NCI-H2107 (cell line): ENCODE measurements around the gene LRG1.
"Not testable (repeated sequence)": the region's sequence is repeated elsewhere in the genome, so short reads cannot be mapped to it uniquely, and the experiment has no call there.

Source experiments
- DNase-seq: peaks from one replicate; lab custom pipeline; 2025; lab: John Stamatoyannopoulos, UW

Gene LRG1

GRCh38 chr19:4575267-4576015 lies 35.6 kb upstream of the LRG1 start:
- no peak for DNase-seq

- no peak for DNase-seq
These were observed 33.8 kb upstream of the LRG1 start for GRCh38 chr19:4573682-4574081.

GRCh38 chr19:4571305-4571917 lies 31.6 kb upstream of the LRG1 start:
- no peak for DNase-seq

- DNase-seq: no peak
These were observed 31.1 kb upstream of the LRG1 start for GRCh38 chr19:4570916-4571304.

GRCh38 chr19:4570402-4570801 lies 30.6 kb upstream of the LRG1 start:
- no peak for DNase-seq

- DNase-seq: no peak
These were observed 29.1 kb upstream of the LRG1 start for GRCh38 chr19:4568886-4569285.

GRCh38 chr19:4567584-4568071 lies 27.8 kb upstream of the LRG1 start:
- DNase-seq: no peak

GRCh38 chr19:4566402-4567051 lies 26.7 kb upstream of the LRG1 start:
- no peak for DNase-seq

GRCh38 chr19:4563562-4563961 lies 23.7 kb upstream of the LRG1 start:
- DNase-seq: not testable (repeated sequence)

- DNase-seq: not testable (repeated sequence)
These were observed 22.2 kb upstream of the LRG1 start for GRCh38 chr19:4562085-4562484.

- DNase-seq: no peak
These were observed 19.7 kb upstream of the LRG1 start, which contains the start of gene SEMA6B for GRCh38 chr19:4559569-4559968. Gene SEMA6B, minus strand, starts transcription at chr19:4559684. Its CDS starts 1,227 bp downstream, at chr19:4558457.

- no peak for DNase-seq
These were observed 18.4 kb upstream of the LRG1 start for GRCh38 chr19:4557971-4558941.

GRCh38 chr19:4557144-4557970 lies 17.5 kb upstream of the LRG1 start:
- DNase-seq: no peak

- DNase-seq: no peak
These were observed 16.8 kb upstream of the LRG1 start for GRCh38 chr19:4556597-4557127.

GRCh38 chr19:4555657-4556561 lies 16.1 kb upstream of the LRG1 start:
- no peak for DNase-seq

GRCh38 chr19:4554717-4555116 lies 14.9 kb upstream of the LRG1 start:
- no peak for DNase-seq

- DNase-seq: no peak
These were observed 13.9 kb upstream of the LRG1 start for GRCh38 chr19:4553775-4554174.

GRCh38 chr19:4553092-4553695 lies 13.4 kb upstream of the LRG1 start:
- DNase-seq: no peak

GRCh38 chr19:4552525-4552819 lies 12.6 kb upstream of the LRG1 start:
- DNase-seq: no peak
